IMR-90 (cell line): Measurements from ENCODE around the gene VPS41.

Experiments
- CTCF ChIP-seq: conservative IDR thresholded peaks from 2 replicates; pipeline ENCODE4 v1.5.1; 2012; ENCODE audit warnings: mild to moderate bottlenecking, low read depth, low read length, improper control_type of control experiment
- RCOR1 ChIP-seq: IDR thresholded peaks from 2 replicates; pipeline ENCODE4 v1.6.1; 2012; ENCODE audit warnings: mild to moderate bottlenecking, low read length, improper control_type of control experiment; ENCODE audit not compliant: insufficient replicate concordance

GRCh38 chr7:38743899-38744298 is 165.1 kb downstream of the VPS41 start:
- TF ChIP-seq CTCF (no peak), RCOR1 (no peak)
